ENCODE measurements around the gene SRGAP1.

Gene SRGAP1

GRCh38 chr12:64180951-64181350 lies 336.5 kb downstream of the SRGAP1 start:
- TF ChIP-seq GATA3 (IDR thresholded peaks at IDR 0.05; ENCODE audit: low read depth, low read length) (no peak), GATA2 (IDR thresholded peaks at IDR 0.05; ENCODE audit: low read depth, low read length) (no peak)

GRCh38 chr12:64181430-64182291 lies 337.2 kb downstream of the SRGAP1 start:
- TF ChIP-seq GATA2 (IDR thresholded peaks at IDR 0.05; ENCODE audit: low read depth, low read length) (no peak), GATA3 (IDR thresholded peaks at IDR 0.05; ENCODE audit: low read depth, low read length) (no peak)

- TF ChIP-seq GATA3 (IDR thresholded peaks at IDR 0.05; ENCODE audit: low read depth, low read length) (no peak), GATA2 (IDR thresholded peaks at IDR 0.05; ENCODE audit: low read depth, low read length) (no peak)
Measured at GRCh38 chr12:64184216-64184615, 339.7 kb downstream of the SRGAP1 start.

DNA sequence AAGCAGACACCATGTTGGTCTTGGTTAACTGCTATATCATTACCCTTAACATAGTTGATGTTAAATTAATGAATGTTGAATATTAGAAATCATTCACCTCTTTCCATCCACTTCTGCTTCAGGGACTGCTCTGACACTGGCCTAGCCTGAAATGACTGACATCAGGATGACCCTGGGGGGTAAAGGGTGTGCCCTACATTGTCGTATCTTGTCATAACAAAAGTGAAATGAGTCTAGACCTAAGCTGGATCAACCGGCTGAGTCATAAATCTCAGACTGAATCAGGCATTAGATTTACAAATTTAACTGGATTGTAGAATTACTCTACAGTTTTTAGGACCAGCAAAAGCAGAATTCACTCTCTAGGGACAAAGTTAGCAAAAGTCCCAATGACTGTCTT lies 342.3 kb downstream of the SRGAP1 start:
- TF ChIP-seq GATA3 (IDR thresholded peaks at IDR 0.05; ENCODE audit: low read depth, low read length) = no peak
- TF ChIP-seq GATA2 (IDR thresholded peaks at IDR 0.05; ENCODE audit: low read depth, low read length) = no peak

DNA sequence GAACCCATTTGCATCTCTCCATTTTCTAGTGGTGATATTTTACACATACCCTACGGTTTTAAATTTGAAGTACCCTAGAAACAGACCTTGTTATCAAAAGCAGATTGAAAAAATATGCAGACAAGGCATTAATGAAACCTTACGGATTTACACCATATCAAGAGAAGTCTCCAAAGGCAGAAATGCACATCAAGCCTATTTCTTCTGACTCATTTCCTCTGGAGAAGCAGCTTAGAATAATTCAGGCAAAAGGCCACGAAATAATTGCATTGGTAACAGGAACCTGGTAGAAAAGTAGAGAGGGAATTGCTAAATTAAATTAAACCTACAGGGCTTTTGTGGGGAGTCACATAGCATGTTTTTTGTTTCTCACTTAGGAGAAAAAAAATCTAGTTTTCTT lies 342.9 kb downstream of the SRGAP1 start:
- TF ChIP-seq GATA3 (IDR thresholded peaks at IDR 0.05; ENCODE audit: low read depth, low read length) = no peak
- TF ChIP-seq GATA2 (IDR thresholded peaks at IDR 0.05; ENCODE audit: low read depth, low read length) = no peak

GRCh38 chr12:64187794-64188193 lies 343.3 kb downstream of the SRGAP1 start:
- no peak for TF ChIP-seq GATA2 (IDR thresholded peaks at IDR 0.05; ENCODE audit: low read depth, low read length)
- no peak for TF ChIP-seq GATA3 (IDR thresholded peaks at IDR 0.05; ENCODE audit: low read depth, low read length)

DNA sequence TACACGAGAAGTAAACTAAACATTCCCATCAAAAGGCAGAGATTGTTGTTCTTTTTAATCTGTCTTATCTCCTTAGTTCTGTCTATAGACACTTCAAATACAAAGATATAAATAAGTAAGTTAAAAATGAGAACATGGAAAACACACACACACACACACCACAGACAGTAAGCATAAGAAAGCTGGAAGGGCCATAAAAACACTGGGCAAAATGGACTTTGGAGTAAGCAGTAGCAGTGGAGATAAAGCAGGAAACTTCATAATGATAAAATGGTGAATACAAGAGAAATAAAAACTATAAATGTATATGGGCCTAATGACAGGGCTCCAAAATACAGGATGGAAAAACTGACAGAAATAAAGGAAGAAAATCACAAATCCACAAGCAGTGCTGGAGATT lies 345.0 kb downstream of the SRGAP1 start:
- no peak for TF ChIP-seq GATA2 (IDR thresholded peaks at IDR 0.05; ENCODE audit: low read depth, low read length)
- TF ChIP-seq GATA3 (IDR thresholded peaks at IDR 0.05; ENCODE audit: low read depth, low read length) = no peak

- TF ChIP-seq GATA3 (IDR thresholded peaks at IDR 0.05; ENCODE audit: low read depth, low read length) (no peak), GATA2 (IDR thresholded peaks at IDR 0.05; ENCODE audit: low read depth, low read length) (no peak)
Measured at GRCh38 chr12:64190140-64190539, 345.6 kb downstream of the SRGAP1 start.

- TF ChIP-seq GATA2 (IDR thresholded peaks at IDR 0.05; ENCODE audit: low read depth, low read length) (no peak), GATA3 (IDR thresholded peaks at IDR 0.05; ENCODE audit: low read depth, low read length) (no peak)
Measured at GRCh38 chr12:64192644-64193444, 348.3 kb downstream of the SRGAP1 start.

DNA sequence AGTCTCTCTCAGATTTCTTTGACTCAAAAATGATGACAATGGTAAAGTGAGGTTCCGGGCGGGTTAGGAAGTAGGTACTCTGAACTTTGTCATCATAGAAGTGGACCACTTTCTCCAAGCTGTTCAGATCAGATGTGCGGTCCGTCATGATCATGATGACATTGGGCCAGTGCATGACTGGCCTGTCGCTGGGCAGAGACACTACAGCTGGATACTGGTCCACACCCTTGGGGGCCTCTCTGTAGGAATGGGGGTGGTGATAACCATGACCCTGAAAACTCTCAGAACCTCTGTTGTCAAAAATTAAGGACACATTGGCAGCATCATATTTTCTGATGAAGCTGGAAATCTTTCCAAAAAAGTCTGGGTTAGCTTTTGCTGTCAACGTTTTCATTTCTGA lies 349.4 kb downstream of the SRGAP1 start:
- TF ChIP-seq GATA3 (IDR thresholded peaks at IDR 0.05; ENCODE audit: low read depth, low read length) = no peak
- no peak for TF ChIP-seq GATA2 (IDR thresholded peaks at IDR 0.05; ENCODE audit: low read depth, low read length)

- TF ChIP-seq GATA3 (IDR thresholded peaks at IDR 0.05; ENCODE audit: low read depth, low read length) (no peak), GATA2 (IDR thresholded peaks at IDR 0.05; ENCODE audit: low read depth, low read length) (no peak)
Measured at GRCh38 chr12:64194333-64195149, 350.0 kb downstream of the SRGAP1 start.

GRCh38 chr12:64203036-64203435 lies 358.5 kb downstream of the SRGAP1 start:
- TF ChIP-seq GATA3 (IDR thresholded peaks at IDR 0.05; ENCODE audit: low read depth, low read length) = no peak
- TF ChIP-seq GATA2 (IDR thresholded peaks at IDR 0.05; ENCODE audit: low read depth, low read length) = no peak

DNA sequence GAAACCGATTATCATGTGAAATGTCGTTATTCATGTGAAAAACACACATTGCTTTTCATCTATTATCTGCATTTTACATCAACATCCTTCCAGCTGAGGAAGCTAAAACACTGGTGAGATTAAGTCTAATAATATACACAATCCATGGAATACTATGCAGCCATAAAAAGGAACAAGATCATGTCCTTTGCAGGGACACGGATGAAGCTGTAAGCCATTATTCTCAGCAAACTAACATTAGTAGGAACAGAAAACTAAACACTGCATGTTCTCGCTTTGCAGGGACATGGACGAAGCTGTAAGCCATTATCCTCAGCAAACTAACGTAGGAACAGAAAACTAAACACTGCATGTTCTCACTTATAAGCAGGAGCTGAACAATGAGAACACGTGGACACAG lies 359.3 kb downstream of the SRGAP1 start:
- TF ChIP-seq GATA2 (IDR thresholded peaks at IDR 0.05; ENCODE audit: low read depth, low read length) (no peak), GATA3 (IDR thresholded peaks at IDR 0.05; ENCODE audit: low read depth, low read length) (no peak)

DNA sequence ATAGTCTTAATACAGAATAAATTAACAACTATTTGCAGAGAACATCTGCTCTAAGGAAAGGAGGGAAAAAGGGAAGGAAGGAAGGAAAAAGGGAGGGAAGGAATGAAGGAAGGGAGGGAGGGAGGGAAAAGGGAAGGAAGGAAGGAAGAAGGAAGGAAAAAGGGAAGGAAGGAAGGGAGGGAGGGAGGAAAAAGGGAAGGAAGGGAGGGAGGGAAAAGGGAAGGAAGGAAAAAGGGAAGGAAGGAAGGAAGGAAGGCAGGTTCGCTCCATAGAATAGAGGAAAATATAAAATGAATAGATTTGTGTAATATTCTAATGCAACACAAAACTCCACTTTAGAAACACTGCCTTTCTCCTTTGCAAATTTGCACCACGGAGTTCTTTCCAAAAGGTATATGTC lies 361.0 kb downstream of the SRGAP1 start:
- TF ChIP-seq GATA2 (IDR thresholded peaks at IDR 0.05; ENCODE audit: low read depth, low read length) (no peak), GATA3 (IDR thresholded peaks at IDR 0.05; ENCODE audit: low read depth, low read length) (no peak)

All from SH-SY5Y (cell line).